K562 (cell line): Measurements from ENCODE around the gene PURA. TPM values are rescaled to one million over a fixed set of nuclear protein-coding genes. Genes with fewer than 3 reads are reported as not detected.

Source experiments
- E4F1 ChIP-seq: fragments of 250-450 bp; sonication (Bioruptor Pico); IDR thresholded peaks from 2 replicates; pipeline ENCODE4 v1.5.0; 2021; ENCODE audit warnings: mild to moderate bottlenecking, borderline replicate concordance
- HDAC1 ChIP-seq, 2 experiments: fragments of 450-650 bp; IDR thresholded peaks; 2 replicates each; pipeline ENCODE4 v1.6.1; 2016 to 2017; ENCODE audit warnings: inconsistent platforms in 1 of 2, mild to moderate bottlenecking in 1 of 2, moderate library complexity in 1 of 2
- KLF10 ChIP-seq: fragments of 250-450 bp; sonication (Bioruptor Pico); IDR thresholded peaks from 2 replicates; pipeline ENCODE4 v1.6.1; 2021; ENCODE audit warnings: matching md5 sums
- MTA3 ChIP-seq: fragments of 450-650 bp; formaldehyde crosslinking; IDR thresholded peaks from 2 replicates; pipeline ENCODE4 v1.6.1; 2017; ENCODE audit warnings: mild to moderate bottlenecking, borderline replicate concordance
- NBN ChIP-seq: fragments of 450-650 bp; IDR thresholded peaks from 2 replicates; pipeline ENCODE4 v1.6.1; 2016; ENCODE audit warnings: low read depth, mild to moderate bottlenecking
- SPI1 ChIP-seq: IDR thresholded peaks from 2 replicates; pipeline ENCODE4 v1.6.1; 2011; ENCODE audit warnings: low read depth, low read length, control low read depth, borderline replicate concordance
- SRSF3 ChIP-seq: fragments of 200-400 bp; formaldehyde crosslinking; IDR thresholded peaks from 2 replicates; pipeline ENCODE4 v1.6.1; 2016; ENCODE audit warnings: mild to moderate bottlenecking, low read length, moderate library complexity; ENCODE audit not compliant: insufficient read depth
- TAF1 ChIP-seq: IDR thresholded peaks from 2 replicates; pipeline ENCODE4 v1.6.1; 2011; ENCODE audit warnings: mild to moderate bottlenecking, low read length, moderate library complexity; ENCODE audit not compliant: insufficient read depth, control insufficient read depth, severe bottlenecking; ENCODE audit errors: extremely low read depth
- THRAP3 ChIP-seq: fragments of 450-650 bp; IDR thresholded peaks from 2 replicates; pipeline ENCODE4 v1.6.1; 2016; ENCODE audit warnings: mild to moderate bottlenecking, inconsistent platforms, borderline replicate concordance
- XRCC4 ChIP-seq: IDR thresholded peaks from one replicate; pipeline ENCODE4 v1.6.1; 2011; ENCODE audit not compliant: insufficient read depth, insufficient read length; ENCODE audit errors: extremely low read depth
- ZHX1 ChIP-seq: fragments of 150-350 bp; conservative IDR thresholded peaks from 2 replicates; pipeline ENCODE4 v1.6.1; 2014; ENCODE audit warnings: low read length
- ZNF561 ChIP-seq: fragments of 450-650 bp; formaldehyde crosslinking; conservative IDR thresholded peaks from 2 replicates; pipeline ENCODE4 v1.4.0; 2020; ENCODE audit warnings: mild to moderate bottlenecking, moderate library complexity
- ZNF696 ChIP-seq: fragments of 250-450 bp; sonication (Bioruptor Pico); conservative IDR thresholded peaks from 2 replicates; pipeline ENCODE4 v1.4.0; 2020; ENCODE audit warnings: mild to moderate bottlenecking, moderate library complexity
- polyA plus RNA-seq, 8 experiments: library from polyadenylated mRNA; depleted of rRNA in 4 of 8; stranded (reverse) in 5 of 8; unstranded in 3 of 8; fragments of >200 nt; fragmentation: Nextera tagmentation in 2 of 8; fragmentation: Illumina TruSeq in 1 of 8; extraction: Ambion mirVana in 2 of 8; extraction: Trizol in 1 of 8; gene quantifications; 2 replicates each; pipeline versions ENCODE4 v1.2.1 to v1.2.3, GENCODE V29; 2011 to 2014; ENCODE audit warnings: inconsistent platforms in 1 of 8, missing spikeins in 1 of 8
- total RNA-seq, 7 experiments: library from RNA; depleted of rRNA in 6 of 7; stranded (reverse); fragments of >200 nt in 6 of 7; fragmentation: Illumina TruSeq in 2 of 7; extraction: Trizol in 2 of 7; gene quantifications; 2 replicates each; pipeline versions ENCODE4 v1.2.1 to v1.2.3, GENCODE V29; 2011 to 2021; ENCODE audit warnings: low replicate concordance in 1 of 7
- TF ChIP-seq, protein P1 (sequence below): fragments of 450-650 bp; IDR thresholded peaks from 2 replicates; pipeline ENCODE4 v1.7.0; 2016; ENCODE audit warnings: borderline replicate concordance
- TF ChIP-seq, protein P2 (sequence below): sonication (generic); formaldehyde crosslinking; IDR thresholded peaks from 2 replicates; pipeline ENCODE4 v1.8.0; 2022; ENCODE audit warnings: missing genetic modification reagents, mild to moderate bottlenecking, borderline replicate concordance
- TF ChIP-seq, protein P3 (sequence below): fragments of 450-650 bp; IDR thresholded peaks from 2 replicates; pipeline ENCODE4 v1.6.1; 2016; ENCODE audit warnings: antibody characterized with exemption

PURA gene
- total and polyA plus RNA-seq, 9 of the 15 experiments (the other 6 are each of a cell fraction or from before 2014, with no cell fraction given) = 3.2 to 11.1 (median 5.4) TPM

DNA sequence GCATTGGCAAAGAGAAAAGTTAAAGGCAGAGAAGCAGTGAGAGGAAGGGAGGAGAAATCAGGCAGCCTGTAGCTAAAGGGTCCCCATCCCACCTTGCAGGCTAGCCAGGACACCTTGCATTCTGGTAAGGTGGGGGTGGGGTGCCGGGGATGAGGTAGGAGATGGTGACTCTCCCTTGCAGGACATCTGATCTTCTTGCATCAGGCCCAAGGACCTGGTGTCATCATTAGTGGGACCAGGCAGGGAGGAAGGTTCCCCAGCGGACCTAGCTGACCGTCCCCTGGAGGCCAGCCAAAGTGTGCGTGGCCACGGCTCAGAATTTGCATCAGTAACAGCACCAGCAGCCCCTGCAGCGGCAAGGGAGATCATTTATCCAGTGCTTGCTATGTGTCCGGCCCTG, 39.3 kb downstream of the PURA start (continued):
- TF ChIP-seq TAF1 (no peak), SPI1 (no peak), ZNF561 (CRISPR knock-in tag) (no peak), ZHX1 (no peak), SRSF3 (no peak), NBN (no peak), MTA3 (no peak), HDAC1 (IDR thresholded peaks at IDR 0.05) (no peak), XRCC4 (no peak), KLF10 (CRISPR knock-in tag) (no peak), E4F1 (no peak), THRAP3 (no peak), ZNF696 (CRISPR knock-in tag) (no peak)
- TF ChIP-seq, protein P1, sequence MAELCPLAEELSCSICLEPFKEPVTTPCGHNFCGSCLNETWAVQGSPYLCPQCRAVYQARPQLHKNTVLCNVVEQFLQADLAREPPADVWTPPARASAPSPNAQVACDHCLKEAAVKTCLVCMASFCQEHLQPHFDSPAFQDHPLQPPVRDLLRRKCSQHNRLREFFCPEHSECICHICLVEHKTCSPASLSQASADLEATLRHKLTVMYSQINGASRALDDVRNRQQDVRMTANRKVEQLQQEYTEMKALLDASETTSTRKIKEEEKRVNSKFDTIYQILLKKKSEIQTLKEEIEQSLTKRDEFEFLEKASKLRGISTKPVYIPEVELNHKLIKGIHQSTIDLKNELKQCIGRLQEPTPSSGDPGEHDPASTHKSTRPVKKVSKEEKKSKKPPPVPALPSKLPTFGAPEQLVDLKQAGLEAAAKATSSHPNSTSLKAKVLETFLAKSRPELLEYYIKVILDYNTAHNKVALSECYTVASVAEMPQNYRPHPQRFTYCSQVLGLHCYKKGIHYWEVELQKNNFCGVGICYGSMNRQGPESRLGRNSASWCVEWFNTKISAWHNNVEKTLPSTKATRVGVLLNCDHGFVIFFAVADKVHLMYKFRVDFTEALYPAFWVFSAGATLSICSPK = no peak
- TF ChIP-seq, protein P2, sequence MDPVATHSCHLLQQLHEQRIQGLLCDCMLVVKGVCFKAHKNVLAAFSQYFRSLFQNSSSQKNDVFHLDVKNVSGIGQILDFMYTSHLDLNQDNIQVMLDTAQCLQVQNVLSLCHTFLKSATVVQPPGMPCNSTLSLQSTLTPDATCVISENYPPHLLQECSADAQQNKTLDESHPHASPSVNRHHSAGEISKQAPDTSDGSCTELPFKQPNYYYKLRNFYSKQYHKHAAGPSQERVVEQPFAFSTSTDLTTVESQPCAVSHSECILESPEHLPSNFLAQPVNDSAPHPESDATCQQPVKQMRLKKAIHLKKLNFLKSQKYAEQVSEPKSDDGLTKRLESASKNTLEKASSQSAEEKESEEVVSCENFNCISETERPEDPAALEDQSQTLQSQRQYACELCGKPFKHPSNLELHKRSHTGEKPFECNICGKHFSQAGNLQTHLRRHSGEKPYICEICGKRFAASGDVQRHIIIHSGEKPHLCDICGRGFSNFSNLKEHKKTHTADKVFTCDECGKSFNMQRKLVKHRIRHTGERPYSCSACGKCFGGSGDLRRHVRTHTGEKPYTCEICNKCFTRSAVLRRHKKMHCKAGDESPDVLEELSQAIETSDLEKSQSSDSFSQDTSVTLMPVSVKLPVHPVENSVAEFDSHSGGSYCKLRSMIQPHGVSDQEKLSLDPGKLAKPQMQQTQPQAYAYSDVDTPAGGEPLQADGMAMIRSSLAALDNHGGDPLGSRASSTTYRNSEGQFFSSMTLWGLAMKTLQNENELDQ = no peak
- TF ChIP-seq, protein P3, sequence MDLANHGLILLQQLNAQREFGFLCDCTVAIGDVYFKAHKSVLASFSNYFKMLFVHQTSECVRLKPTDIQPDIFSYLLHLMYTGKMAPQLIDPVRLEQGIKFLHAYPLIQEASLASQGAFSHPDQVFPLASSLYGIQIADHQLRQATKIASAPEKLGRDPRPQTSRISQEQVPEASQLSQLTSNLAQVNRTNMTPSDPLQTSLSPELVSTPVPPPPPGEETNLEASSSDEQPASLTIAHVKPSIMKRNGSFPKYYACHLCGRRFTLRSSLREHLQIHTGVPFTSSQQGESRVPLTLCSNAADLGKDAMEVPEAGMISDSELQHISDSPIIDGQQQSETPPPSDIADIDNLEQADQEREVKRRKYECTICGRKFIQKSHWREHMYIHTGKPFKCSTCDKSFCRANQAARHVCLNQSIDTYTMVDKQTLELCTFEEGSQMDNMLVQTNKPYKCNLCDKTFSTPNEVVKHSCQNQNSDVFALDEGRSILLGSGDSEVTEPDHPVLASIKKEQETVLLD = no peak
